HepG2 (cell line): ENCODE measurements around the gene SIK2. TPM values are rescaled to one million over a fixed set of nuclear protein-coding genes. Genes with fewer than 3 reads are reported as not detected.

Experiments used
- GLI4 ChIP-seq: sonication (generic); formaldehyde crosslinking; IDR thresholded peaks from 2 replicates; pipeline ENCODE4 v1.5.1; 2020; ENCODE audit warnings: missing genetic modification reagents, mild to moderate bottlenecking, moderate library complexity, borderline replicate concordance
- HDAC2 ChIP-seq: sonication (generic); formaldehyde crosslinking; IDR thresholded peaks from 2 replicates; pipeline ENCODE4 v1.4.0; 2020; ENCODE audit warnings: missing genetic modification reagents
- JUNB ChIP-seq: sonication (generic); formaldehyde crosslinking; IDR thresholded peaks from 2 replicates; pipeline ENCODE4 v1.8.0; 2022; ENCODE audit warnings: missing genetic modification reagents, mild to moderate bottlenecking, borderline replicate concordance
- MXD1 ChIP-seq: sonication (generic); formaldehyde crosslinking; IDR thresholded peaks from 2 replicates; pipeline ENCODE4 v1.4.0; 2020; ENCODE audit warnings: mild to moderate bottlenecking, missing genetic modification reagents
- PHF5A ChIP-seq: IDR thresholded peaks from one replicate; pipeline ENCODE4 v1.6.1; 2018; ENCODE audit warnings: low read depth, missing genetic modification reagents; ENCODE audit not compliant: unreplicated experiment
- PREB ChIP-seq: sonication (generic); formaldehyde crosslinking; IDR thresholded peaks from 2 replicates; pipeline ENCODE4 v1.4.0; 2020; ENCODE audit warnings: missing genetic modification reagents
- SP5 ChIP-seq: IDR thresholded peaks from 2 replicates; pipeline ENCODE4 v1.6.1; 2016; ENCODE audit warnings: low read depth, borderline replicate concordance
- TBP ChIP-seq: sonication (generic); formaldehyde crosslinking; IDR thresholded peaks from 2 replicates; pipeline ENCODE4 v1.5.0; 2020; ENCODE audit warnings: missing genetic modification reagents
- ZMYM2 ChIP-seq: sonication (generic); formaldehyde crosslinking; IDR thresholded peaks from 2 replicates; pipeline ENCODE4 v1.8.0; 2022; ENCODE audit warnings: mild to moderate bottlenecking, missing genetic modification reagents
- ZNF124 ChIP-seq: sonication (generic); formaldehyde crosslinking; IDR thresholded peaks from 2 replicates; pipeline ENCODE4 v1.4.0; 2020; ENCODE audit warnings: missing genetic modification reagents
- ZNF562 ChIP-seq: sonication (generic); formaldehyde crosslinking; IDR thresholded peaks from 2 replicates; pipeline ENCODE4 v1.8.0; 2022; ENCODE audit warnings: missing genetic modification reagents, borderline replicate concordance
- ZNF580 ChIP-seq: IDR thresholded peaks from 2 replicates; pipeline ENCODE4 v1.6.1; 2016; ENCODE audit warnings: low read depth, borderline replicate concordance
- ZNF644 ChIP-seq: IDR thresholded peaks from 2 replicates; pipeline ENCODE4 v1.6.1; 2016; ENCODE audit warnings: low read depth
- polyA plus RNA-seq, 8 experiments: library from polyadenylated mRNA; depleted of rRNA in 3 of 8; stranded (reverse) in 7 of 8; unstranded in 1 of 8; fragments of >200 nt; fragmentation: Illumina TruSeq in 4 of 8; extraction: Trizol in 4 of 8; gene quantifications; 2 replicates each; pipeline versions ENCODE4 v1.2.1 to v1.2.3, GENCODE V29; 2011 to 2016; ENCODE audit warnings: low read depth in 4 of 8, missing spikeins in 1 of 8, mixed read lengths in 1 of 8; ENCODE audit not compliant: insufficient read depth in 1 of 8
- total RNA-seq, 5 experiments: library from RNA; depleted of rRNA; stranded (reverse); fragments of >200 nt; fragmentation: Illumina TruSeq; extraction: Trizol; gene quantifications; 2 replicates each; pipeline ENCODE4 v1.2.3, GENCODE V29; 2016; ENCODE audit warnings: low read depth in 1 of 5
- TF ChIP-seq, protein P1 (sequence below): sonication (generic); formaldehyde crosslinking; IDR thresholded peaks from 2 replicates; pipeline ENCODE4 v1.9.0; 2022; ENCODE audit warnings: missing genetic modification reagents, mild to moderate bottlenecking, borderline replicate concordance
- TF ChIP-seq, protein P2 (sequence below): sonication (generic); formaldehyde crosslinking; IDR thresholded peaks from 2 replicates; pipeline ENCODE4 v1.4.0; 2020; ENCODE audit warnings: mild to moderate bottlenecking, missing genetic modification reagents
- TF ChIP-seq, protein P3 (sequence below): sonication (generic); formaldehyde crosslinking; IDR thresholded peaks from 2 replicates; pipeline ENCODE4 v1.4.0; 2020; ENCODE audit warnings: missing genetic modification reagents
- TF ChIP-seq, protein P4 (sequence below): sonication (generic); formaldehyde crosslinking; IDR thresholded peaks from 2 replicates; pipeline ENCODE4 v1.4.0; 2020; ENCODE audit warnings: missing genetic modification reagents, low read depth, mild to moderate bottlenecking, borderline replicate concordance

SIK2 gene
- total and polyA plus RNA-seq, 2 of the 13 experiments (the other 11 are each of a cell fraction or from before 2014, with no cell fraction given) = 8.1 to 15.4 TPM

DNA sequence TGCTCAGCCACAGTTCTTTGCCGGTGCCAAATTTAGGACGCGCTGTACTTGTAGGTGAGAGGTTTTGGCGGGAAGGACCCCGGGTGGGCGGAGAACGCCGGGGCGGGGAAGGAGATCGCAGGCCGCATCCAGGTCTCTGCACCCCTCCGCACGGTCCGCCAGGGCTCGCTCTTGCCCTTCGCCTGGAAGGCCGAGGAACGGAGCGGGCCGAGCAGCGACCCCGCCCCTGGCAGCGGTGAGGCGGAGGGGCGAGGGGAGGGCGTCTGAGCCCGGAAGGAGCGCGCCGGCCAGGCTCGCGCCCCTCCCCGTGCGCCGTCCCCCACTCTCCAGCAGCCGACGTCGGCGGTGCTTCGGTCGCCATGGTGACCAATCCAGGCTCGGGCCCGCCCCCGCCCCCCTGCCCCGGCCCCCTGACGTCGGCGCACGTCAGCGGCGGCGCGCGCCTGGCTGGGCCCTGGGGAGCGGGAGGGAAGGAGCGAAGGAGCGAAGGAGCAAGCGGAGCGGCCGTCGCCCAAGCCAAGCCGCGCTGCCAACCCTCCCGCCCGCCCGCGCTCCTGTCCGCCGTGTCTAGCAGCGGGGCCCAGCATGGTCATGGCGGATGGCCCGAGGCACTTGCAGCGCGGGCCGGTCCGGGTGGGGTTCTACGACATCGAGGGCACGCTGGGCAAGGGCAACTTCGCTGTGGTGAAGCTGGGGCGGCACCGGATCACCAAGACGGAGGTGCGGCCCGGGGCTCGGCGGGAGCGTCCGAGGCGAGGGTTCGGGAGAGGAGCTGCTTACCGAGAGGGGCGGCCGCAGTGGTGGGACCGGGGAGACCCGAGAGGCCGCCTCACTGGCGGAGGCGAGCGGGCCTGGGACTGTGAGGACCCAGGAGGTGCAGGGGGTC is at the start of gene SIK2 (continued):
- TF ChIP-seq, protein P1, sequence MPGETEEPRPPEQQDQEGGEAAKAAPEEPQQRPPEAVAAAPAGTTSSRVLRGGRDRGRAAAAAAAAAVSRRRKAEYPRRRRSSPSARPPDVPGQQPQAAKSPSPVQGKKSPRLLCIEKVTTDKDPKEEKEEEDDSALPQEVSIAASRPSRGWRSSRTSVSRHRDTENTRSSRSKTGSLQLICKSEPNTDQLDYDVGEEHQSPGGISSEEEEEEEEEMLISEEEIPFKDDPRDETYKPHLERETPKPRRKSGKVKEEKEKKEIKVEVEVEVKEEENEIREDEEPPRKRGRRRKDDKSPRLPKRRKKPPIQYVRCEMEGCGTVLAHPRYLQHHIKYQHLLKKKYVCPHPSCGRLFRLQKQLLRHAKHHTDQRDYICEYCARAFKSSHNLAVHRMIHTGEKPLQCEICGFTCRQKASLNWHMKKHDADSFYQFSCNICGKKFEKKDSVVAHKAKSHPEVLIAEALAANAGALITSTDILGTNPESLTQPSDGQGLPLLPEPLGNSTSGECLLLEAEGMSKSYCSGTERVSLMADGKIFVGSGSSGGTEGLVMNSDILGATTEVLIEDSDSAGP (CRISPR knock-in tag) = peak; percentile 87
- TF ChIP-seq JUNB (CRISPR knock-in tag) (no peak), HDAC2 (CRISPR knock-in tag) (peak; percentile 88), SP5 (CRISPR knock-in tag) (peak; percentile 96), ZMYM2 (CRISPR knock-in tag) (no peak), ZNF644 (no peak), MXD1 (CRISPR knock-in tag) (no peak), PREB (no peak), GLI4 (CRISPR knock-in tag) (no peak), TBP (CRISPR knock-in tag) (no peak), ZNF124 (CRISPR knock-in tag) (no peak), ZNF580 (CRISPR knock-in tag) (peak; percentile 80; the same call in 1 of the 2 replicates), PHF5A (CRISPR knock-in tag) (peak; percentile 68), ZNF562 (CRISPR knock-in tag) (no peak)
- TF ChIP-seq, protein P2, sequence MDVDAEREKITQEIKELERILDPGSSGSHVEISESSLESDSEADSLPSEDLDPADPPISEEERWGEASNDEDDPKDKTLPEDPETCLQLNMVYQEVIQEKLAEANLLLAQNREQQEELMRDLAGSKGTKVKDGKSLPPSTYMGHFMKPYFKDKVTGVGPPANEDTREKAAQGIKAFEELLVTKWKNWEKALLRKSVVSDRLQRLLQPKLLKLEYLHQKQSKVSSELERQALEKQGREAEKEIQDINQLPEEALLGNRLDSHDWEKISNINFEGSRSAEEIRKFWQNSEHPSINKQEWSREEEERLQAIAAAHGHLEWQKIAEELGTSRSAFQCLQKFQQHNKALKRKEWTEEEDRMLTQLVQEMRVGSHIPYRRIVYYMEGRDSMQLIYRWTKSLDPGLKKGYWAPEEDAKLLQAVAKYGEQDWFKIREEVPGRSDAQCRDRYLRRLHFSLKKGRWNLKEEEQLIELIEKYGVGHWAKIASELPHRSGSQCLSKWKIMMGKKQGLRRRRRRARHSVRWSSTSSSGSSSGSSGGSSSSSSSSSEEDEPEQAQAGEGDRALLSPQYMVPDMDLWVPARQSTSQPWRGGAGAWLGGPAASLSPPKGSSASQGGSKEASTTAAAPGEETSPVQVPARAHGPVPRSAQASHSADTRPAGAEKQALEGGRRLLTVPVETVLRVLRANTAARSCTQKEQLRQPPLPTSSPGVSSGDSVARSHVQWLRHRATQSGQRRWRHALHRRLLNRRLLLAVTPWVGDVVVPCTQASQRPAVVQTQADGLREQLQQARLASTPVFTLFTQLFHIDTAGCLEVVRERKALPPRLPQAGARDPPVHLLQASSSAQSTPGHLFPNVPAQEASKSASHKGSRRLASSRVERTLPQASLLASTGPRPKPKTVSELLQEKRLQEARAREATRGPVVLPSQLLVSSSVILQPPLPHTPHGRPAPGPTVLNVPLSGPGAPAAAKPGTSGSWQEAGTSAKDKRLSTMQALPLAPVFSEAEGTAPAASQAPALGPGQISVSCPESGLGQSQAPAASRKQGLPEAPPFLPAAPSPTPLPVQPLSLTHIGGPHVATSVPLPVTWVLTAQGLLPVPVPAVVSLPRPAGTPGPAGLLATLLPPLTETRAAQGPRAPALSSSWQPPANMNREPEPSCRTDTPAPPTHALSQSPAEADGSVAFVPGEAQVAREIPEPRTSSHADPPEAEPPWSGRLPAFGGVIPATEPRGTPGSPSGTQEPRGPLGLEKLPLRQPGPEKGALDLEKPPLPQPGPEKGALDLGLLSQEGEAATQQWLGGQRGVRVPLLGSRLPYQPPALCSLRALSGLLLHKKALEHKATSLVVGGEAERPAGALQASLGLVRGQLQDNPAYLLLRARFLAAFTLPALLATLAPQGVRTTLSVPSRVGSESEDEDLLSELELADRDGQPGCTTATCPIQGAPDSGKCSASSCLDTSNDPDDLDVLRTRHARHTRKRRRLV (CRISPR knock-in tag) = no peak
- TF ChIP-seq, protein P3, sequence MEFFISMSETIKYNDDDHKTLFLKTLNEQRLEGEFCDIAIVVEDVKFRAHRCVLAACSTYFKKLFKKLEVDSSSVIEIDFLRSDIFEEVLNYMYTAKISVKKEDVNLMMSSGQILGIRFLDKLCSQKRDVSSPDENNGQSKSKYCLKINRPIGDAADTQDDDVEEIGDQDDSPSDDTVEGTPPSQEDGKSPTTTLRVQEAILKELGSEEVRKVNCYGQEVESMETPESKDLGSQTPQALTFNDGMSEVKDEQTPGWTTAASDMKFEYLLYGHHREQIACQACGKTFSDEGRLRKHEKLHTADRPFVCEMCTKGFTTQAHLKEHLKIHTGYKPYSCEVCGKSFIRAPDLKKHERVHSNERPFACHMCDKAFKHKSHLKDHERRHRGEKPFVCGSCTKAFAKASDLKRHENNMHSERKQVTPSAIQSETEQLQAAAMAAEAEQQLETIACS (CRISPR knock-in tag) = peak; percentile 68
- TF ChIP-seq, protein P4, sequence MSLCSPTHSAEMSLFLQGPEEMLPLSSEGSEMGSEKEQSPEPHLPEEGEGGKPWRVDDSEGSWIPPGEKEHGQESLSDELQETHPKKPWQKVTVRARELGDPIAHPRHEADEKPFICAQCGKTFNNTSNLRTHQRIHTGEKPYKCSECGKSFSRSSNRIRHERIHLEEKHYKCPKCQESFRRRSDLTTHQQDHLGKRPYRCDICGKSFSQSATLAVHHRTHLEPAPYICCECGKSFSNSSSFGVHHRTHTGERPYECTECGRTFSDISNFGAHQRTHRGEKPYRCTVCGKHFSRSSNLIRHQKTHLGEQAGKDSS (CRISPR knock-in tag) = peak; percentile 71; the same call in 1 of the 2 replicates
